SK-N-MC (cell line): ENCODE measurements around the gene MAPK12.

Source experiments
- EZH2 ChIP-seq: fragments of 200-600 bp; sonication (generic); IDR thresholded peaks from one replicate; pipeline ENCODE4 v1.6.1; 2017; ENCODE audit warnings: antibody characterized with exemption
- POLR2AphosphoS5 ChIP-seq: IDR thresholded peaks from 2 replicates; pipeline ENCODE4 v1.6.1; 2012; ENCODE audit warnings: mild to moderate bottlenecking, low read depth, low read length, borderline replicate concordance

DNA sequence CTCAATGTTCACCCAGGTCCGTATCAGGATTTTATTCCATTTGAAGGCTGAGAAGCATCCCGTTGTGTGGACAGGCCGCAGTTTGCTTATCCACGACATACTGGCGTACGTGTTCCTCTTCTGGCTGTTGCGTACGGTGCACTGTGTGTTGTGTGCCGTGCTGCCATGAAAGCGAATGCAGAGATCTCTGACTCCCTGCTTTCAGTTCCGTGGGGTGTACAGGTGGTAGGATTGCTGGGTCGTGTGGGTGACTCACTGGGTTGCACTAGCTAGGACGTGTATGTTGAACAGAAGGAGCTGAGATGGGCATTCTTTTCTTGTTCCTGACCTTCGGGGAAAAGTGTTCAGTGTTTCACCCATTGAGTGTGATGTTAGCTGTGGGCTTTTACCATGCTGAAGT is 50.3 kb downstream of the MAPK12 start:
- TF ChIP-seq POLR2AphosphoS5 (no peak), EZH2 (no peak)
